ACHN (cell line): Measurements from ENCODE around the gene ARHGEF1.
A peak's percentile ranks its signal among the peaks of the same experiment; 100 is the strongest.
"Not testable (repeated sequence)": the region's sequence is repeated elsewhere in the genome, so short reads cannot be mapped to it uniquely, and the experiment has no call there.

Experiments
- DNase-seq: peaks from one replicate; pipeline ENCODE4 v3.0.0-alpha.2; 2015
- in situ Hi-C: cut with HindIII; loops from 2 replicates; pipeline ENCODE4 v1.10.0; 2017; ENCODE audit warnings: low sequenced_read_pairs, low pct_ligation_motif_present, low pct_unique_long_range_greater_than_20kb

Gene ARHGEF1

GRCh38 chr19:41860419-41861115 lies 22.4 kb upstream of the ARHGEF1 start:
- DNase-seq: no peak
- in situ Hi-C loops: no loop called here

- in situ Hi-C loops: no loop called here
- no peak for DNase-seq
Measured at GRCh38 chr19:41861116-41861768, 21.7 kb upstream of the ARHGEF1 start.

GRCh38 chr19:41861846-41862245 lies 21.1 kb upstream of the ARHGEF1 start:
- in situ Hi-C loops: no loop called here
- no peak for DNase-seq

- in situ Hi-C loops: no loop called here
Measured at GRCh38 chr19:41862445-41862986, 20.5 kb upstream of the ARHGEF1 start.

GRCh38 chr19:41863209-41863931 lies 19.6 kb upstream of the ARHGEF1 start:
- in situ Hi-C loops: no loop called here
- DNase-seq: no peak

More at GRCh38 chr19:41862445-41862986, 20.5 kb upstream of the ARHGEF1 start:
- DNase-seq: no peak

GRCh38 chr19:41864374-41864773 lies 18.6 kb upstream of the ARHGEF1 start:
- no peak for DNase-seq
- in situ Hi-C loops: no loop called here

GRCh38 chr19:41866284-41866683 lies 16.7 kb upstream of the ARHGEF1 start:
- in situ Hi-C loops: no loop called here
- DNase-seq: no peak

- DNase-seq: no peak
Measured at GRCh38 chr19:41868120-41868988, 14.6 kb upstream of the ARHGEF1 start.

GRCh38 chr19:41868989-41869300 lies 14.0 kb upstream of the ARHGEF1 start:
- in situ Hi-C loops: no loop called here
- no peak for DNase-seq

More at GRCh38 chr19:41868120-41868988, 14.6 kb upstream of the ARHGEF1 start:
- in situ Hi-C loops: no loop called here

GRCh38 chr19:41869374-41869955 lies 13.5 kb upstream of the ARHGEF1 start:
- in situ Hi-C loops: no loop called here
- no peak for DNase-seq

- DNase-seq: peak; percentile 67
- in situ Hi-C loops: no loop called here
Measured at GRCh38 chr19:41870401-41870873, 12.5 kb upstream of the ARHGEF1 start.

- in situ Hi-C loops: no loop called here
- DNase-seq: no peak
Measured at GRCh38 chr19:41871573-41872383, 11.2 kb upstream of the ARHGEF1 start.

GRCh38 chr19:41872384-41872774 lies 10.6 kb upstream of the ARHGEF1 start:
- no peak for DNase-seq

GRCh38 chr19:41872775-41873647 lies 10.0 kb upstream of the ARHGEF1 start:
- DNase-seq: peak; percentile 71
- in situ Hi-C loops: no loop called here

More at GRCh38 chr19:41872384-41872774, 10.6 kb upstream of the ARHGEF1 start:
- in situ Hi-C loops: no loop called here

- DNase-seq, in situ Hi-C loops: not testable (repeated sequence)
Measured at GRCh38 chr19:41875973-41876372, 7.0 kb upstream of the ARHGEF1 start.
